HG02571 (cell line): Measurements from ENCODE around the gene TMTC1.
"Not testable (repeated sequence)": the region's sequence is repeated elsewhere in the genome, so short reads cannot be mapped to it uniquely, and the experiment has no call there.

Experiments
- ATAC-seq: cut with Tn5 transposase; IDR thresholded peaks from one replicate; pipeline ENCODE4 v1.9.1; 2021; ENCODE audit warnings: mild to moderate bottlenecking, moderate library complexity; ENCODE audit not compliant: unreplicated experiment

Gene TMTC1

GRCh38 chr12:29783773-29784666, at the start of gene TMTC1:
TMTC1 (minus strand) TSS chr12:29783942; CDS start chr12:29783751, 191 bp downstream.
- ATAC-seq = no peak

- ATAC-seq = no peak
These were observed 47.4 kb upstream of the TMTC1 start for GRCh38 chr12:29831173-29831572.

- ATAC-seq = no peak
These were observed 46.6 kb upstream of the TMTC1 start for GRCh38 chr12:29830391-29830790.

GRCh38 chr12:29818916-29819623, 35.3 kb upstream of the TMTC1 start:
- no peak for ATAC-seq

- no peak for ATAC-seq
These were observed 33.4 kb upstream of the TMTC1 start for GRCh38 chr12:29816874-29817725.

GRCh38 chr12:29809616-29810361, 26.0 kb upstream of the TMTC1 start:
- not testable (repeated sequence) for ATAC-seq

GRCh38 chr12:29807129-29807528, 23.4 kb upstream of the TMTC1 start:
- ATAC-seq = no peak

GRCh38 chr12:29804019-29804418, 20.3 kb upstream of the TMTC1 start:
- no peak for ATAC-seq

GRCh38 chr12:29799591-29799990, 15.8 kb upstream of the TMTC1 start:
- no peak for ATAC-seq

- no peak for ATAC-seq
These were observed 14.0 kb upstream of the TMTC1 start for GRCh38 chr12:29797565-29798355.

- no peak for ATAC-seq
These were observed 13.1 kb upstream of the TMTC1 start for GRCh38 chr12:29796823-29797263.

- ATAC-seq = no peak
These were observed 12.0 kb upstream of the TMTC1 start for GRCh38 chr12:29795715-29796114.

GRCh38 chr12:29794862-29795261, 11.1 kb upstream of the TMTC1 start:
- no peak for ATAC-seq

- no peak for ATAC-seq
These were observed 9.1 kb upstream of the TMTC1 start for GRCh38 chr12:29792853-29793252.

GRCh38 chr12:29792132-29792531, 8.4 kb upstream of the TMTC1 start:
- ATAC-seq = no peak

- peak; percentile 14 for ATAC-seq
These were observed 620 bp downstream of the TMTC1 start for GRCh38 chr12:29782871-29783772.

- ATAC-seq = peak; percentile 57
These were observed 1.4 kb downstream of the TMTC1 start for GRCh38 chr12:29782285-29782870.

GRCh38 chr12:29781705-29782266, 2.0 kb downstream of the TMTC1 start:
- ATAC-seq = peak; percentile 17
